ENCODE results near the gene FMN2. TPM values are rescaled to one million over a fixed set of nuclear protein-coding genes. Genes with fewer than 3 reads are reported as not detected.
"Not testable (repeated sequence)": the region's sequence is repeated elsewhere in the genome, so short reads cannot be mapped to it uniquely, and the experiment has no call there.

The FMN2 gene
- total RNA-seq, 1 experiment from 2014 or later = not detected

DNA sequence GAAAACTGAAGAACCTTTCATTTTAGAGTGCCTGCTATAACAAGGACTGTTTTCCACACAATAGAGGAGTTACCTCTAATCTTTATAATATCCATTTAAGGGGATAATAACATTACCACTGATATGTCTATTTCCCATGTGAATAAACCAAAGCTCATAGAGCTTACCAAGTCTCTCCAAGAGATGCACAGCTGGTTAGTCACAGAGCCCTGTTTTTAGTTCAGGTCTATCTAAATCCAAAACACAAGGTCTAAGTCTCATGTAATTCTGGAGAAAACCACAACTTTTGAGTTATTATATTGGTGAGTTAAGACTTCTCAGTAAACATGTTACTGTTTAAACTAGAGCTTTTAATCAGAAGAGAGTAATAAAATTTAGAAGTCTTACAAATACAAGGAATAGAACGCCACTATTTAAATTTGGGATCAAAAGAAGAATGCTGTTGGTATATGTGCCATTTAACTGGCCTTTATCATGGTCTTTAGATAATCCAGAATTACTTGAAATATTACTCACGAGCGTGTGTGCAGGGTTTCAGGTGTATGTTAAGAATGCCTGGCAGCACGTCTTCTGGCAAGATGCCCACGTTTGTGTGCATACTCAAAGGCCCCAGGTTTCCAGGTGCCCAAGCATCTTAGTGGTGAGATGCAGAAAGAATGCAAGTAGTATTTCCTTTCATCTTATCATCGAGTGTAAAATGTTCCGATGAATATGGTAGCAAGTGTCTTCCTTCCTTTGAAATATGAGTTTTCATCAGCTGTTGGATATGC, 190.6 kb downstream of the FMN2 start:
- in situ Hi-C loops (cut with HindIII; ENCODE audit: low sequenced_read_pairs) = no loop called here
- DNase-seq (ENCODE audit: low spot score) = peak; percentile 23

DNA sequence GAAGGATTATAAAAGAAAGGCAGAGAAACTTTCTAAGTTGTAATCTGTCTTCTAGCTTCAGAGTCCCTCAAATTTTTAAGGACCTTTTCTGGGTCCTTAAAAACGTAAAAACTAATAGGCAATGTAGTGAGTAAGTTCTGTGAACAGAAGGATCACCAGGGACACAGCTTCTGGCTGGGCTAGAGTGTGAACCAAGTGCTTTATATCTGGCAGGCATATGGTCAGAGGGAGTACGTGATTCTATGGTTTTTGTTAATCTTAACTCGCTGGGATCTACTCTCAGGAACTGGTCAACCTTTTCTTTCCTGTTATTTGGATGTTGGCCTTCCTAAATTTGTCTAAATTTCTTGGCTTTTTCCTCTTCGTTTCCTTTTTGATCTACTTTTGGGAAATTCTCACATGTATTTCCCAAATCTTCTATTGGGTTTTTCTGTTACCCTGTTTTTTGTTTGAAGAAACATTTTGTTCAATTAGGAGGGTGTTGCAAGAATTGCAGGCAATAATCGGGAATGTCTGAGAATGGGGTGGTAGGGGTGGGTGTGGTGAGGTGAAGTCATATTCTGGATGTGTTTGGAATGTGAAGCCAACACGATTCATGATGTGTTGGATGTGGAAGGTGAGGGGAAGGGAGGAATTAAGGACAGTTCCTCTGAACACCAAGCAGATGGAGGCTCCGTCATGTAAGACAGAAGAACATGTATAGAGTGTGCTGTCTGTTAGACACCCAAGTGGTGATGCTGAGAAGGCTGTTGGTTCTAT, 193.2 kb downstream of the FMN2 start:
- in situ Hi-C loops (cut with HindIII; ENCODE audit: low sequenced_read_pairs) = no loop called here
- DNase-seq (ENCODE audit: low spot score) = no peak

DNA sequence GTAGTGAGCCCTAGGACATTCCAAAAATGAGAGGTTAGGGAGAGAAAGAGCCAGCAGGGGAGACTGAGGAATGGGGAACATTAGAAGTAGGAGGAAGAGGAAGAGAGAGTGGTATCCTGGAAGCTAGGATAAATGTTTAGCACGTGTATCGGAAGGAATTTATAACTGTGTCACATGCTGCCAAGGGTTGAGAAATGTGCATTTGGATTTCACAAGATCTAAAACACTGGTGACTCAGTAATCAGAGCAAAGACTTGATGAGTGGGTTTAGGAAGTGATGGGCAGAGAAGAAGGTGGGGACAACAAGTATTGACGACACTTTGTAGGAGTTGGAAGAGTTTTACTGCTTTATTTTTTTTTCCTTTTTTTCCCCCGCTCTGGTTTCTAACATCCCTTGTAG, 193.9 kb downstream of the FMN2 start:
- DNase-seq (ENCODE audit: low spot score) = no peak
- in situ Hi-C loops (cut with HindIII; ENCODE audit: low sequenced_read_pairs) = no loop called here

DNA sequence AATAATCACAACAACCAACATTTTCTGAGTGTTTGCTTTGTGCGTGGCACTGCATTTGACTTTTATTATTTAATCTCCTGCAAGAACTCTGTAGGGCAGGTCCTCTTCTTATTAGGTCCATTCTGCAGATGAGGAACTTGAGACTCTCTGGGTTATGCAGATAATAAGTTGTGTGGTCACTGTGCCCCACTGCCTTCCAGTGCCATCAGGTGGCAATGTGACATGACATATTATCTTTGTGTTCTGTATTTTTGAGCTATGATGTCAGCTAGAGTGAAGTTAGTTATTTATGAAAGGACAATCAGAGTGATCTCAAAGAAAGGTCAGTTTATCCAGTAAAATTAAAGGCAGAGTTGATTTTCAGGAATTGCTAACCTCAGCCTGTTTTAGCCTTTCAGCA, 196.0 kb downstream of the FMN2 start:
- DNase-seq (ENCODE audit: low spot score) = no peak
- in situ Hi-C loops (cut with HindIII; ENCODE audit: low sequenced_read_pairs) = no loop called here

DNA sequence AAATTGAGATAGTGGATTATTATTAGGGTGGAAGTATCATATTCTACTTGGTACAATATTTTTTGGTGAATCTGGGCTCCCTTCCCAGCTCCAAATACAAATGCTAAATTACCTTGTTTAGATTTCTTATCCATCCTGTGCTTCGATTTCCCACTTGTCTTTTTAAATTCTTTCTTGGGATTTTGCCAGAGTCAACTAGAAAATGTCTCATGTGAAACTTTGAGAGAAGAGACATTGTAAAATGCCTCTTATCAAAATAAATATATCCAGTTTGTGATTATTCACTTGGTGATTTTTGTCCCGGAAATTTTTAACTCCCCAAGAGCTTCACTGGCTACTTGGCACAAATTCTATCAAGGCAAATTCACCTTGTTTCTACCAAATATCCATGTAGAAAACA, 202.0 kb downstream of the FMN2 start:
- in situ Hi-C loops (cut with HindIII; ENCODE audit: low sequenced_read_pairs) = no loop called here
- peak; percentile 16 for DNase-seq (ENCODE audit: low spot score)

DNA sequence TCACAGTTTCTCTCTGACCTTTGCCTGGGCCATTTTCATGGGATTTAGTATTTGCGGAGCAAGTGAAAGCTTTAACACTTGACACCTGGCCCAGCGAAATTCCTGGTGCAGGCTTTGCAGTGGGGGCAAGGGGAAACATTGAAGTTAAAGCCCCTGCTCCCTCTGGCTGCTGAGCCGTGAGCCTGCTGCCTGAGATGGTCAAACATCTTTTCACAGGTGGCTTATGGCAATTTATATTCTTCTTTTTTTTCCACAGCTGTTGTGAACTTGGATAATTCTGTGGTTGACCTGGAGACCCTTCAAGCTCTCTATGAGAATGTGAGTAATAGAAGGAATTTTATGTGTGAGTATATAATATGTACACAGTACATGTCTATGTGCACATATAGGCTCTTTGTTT, 202.9 kb downstream of the FMN2 start:
- no peak for DNase-seq (ENCODE audit: low spot score)
- in situ Hi-C loops (cut with HindIII; ENCODE audit: low sequenced_read_pairs) = no loop called here

DNA sequence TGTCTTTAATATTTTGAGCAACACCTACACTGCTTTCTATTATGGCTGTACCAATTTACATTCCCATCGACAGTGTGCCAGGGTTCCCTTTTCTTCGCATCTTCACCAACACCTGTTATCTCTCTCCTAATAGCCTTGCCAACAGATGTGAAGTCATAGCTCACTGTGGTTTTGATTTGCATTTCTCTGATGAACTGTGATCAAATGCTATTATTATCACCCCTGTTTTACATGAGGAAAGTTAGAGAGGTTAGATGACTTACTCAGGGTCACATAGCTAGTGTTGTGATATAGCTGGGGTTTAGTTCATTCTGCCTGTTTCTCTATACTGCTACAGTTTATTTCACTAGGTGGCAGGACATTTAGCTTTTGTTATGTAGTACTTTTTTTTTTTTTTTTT, 204.1 kb downstream of the FMN2 start:
- in situ Hi-C loops (cut with HindIII; ENCODE audit: low sequenced_read_pairs) = no loop called here
- DNase-seq (ENCODE audit: low spot score) = no peak

DNA sequence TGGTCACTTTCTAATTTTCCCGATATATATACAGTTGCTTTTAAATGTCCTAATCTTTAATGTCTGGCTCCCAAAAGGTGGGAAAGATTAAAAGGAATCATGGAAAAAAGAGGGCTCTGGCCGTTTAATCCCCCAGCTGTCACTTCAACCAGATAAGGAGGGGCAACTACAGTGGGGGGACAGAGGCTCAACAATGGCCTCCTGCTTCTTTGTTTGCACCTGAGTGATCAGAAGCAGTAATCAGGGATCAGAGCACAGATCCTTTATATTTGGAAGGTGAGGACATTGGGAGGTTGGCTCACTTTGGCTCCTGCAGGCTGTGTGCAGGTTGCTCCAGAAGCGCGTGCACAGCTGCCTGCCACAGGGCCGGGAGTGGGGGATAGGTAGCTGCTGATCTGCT, 212.8 kb downstream of the FMN2 start:
- DNase-seq (ENCODE audit: low spot score) = no peak
- in situ Hi-C loops (cut with HindIII; ENCODE audit: low sequenced_read_pairs) = no loop called here

DNA sequence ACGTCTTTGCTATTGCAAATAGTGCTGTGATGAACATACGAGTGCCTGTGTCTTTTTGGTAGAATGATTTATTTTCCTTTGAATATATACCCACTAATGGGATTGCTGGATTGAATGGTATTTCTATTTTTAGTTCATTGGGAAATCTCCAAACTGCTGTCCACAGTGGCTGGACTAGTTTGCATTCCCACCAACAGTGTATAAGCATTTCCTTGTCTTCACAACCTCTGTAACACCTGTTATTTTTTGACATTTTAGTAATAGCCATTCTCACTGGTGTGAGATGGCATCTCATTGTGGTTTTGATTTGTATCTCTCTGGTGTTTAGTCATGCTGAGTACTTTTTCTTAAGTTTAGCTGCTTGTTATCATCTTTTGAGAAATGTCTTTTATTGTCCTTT, 215.0 kb downstream of the FMN2 start:
- in situ Hi-C loops (cut with HindIII; ENCODE audit: low sequenced_read_pairs) = no loop called here
- DNase-seq (ENCODE audit: low spot score) = no peak

DNA sequence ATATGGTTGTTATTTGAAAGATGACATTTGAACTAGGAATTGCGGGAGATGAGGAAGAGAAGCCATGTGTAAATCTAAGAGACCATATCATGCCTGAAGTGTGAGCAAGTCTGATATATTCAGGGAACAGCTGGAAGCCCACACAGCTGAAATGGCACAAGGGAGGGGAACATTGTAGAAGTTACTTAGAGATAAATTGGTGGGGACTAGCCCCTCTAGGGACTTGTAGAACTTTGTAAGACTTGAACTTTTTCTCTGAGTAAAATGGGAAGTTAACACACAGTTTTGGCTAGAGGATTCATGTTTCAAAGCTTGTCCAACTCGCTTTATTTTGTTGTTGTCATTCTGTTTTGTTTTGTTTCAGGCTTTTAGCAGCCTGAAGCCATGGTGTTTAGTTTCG, 216.4 kb downstream of the FMN2 start:
- no peak for DNase-seq (ENCODE audit: low spot score)
- in situ Hi-C loops (cut with HindIII; ENCODE audit: low sequenced_read_pairs) = no loop called here

DNA sequence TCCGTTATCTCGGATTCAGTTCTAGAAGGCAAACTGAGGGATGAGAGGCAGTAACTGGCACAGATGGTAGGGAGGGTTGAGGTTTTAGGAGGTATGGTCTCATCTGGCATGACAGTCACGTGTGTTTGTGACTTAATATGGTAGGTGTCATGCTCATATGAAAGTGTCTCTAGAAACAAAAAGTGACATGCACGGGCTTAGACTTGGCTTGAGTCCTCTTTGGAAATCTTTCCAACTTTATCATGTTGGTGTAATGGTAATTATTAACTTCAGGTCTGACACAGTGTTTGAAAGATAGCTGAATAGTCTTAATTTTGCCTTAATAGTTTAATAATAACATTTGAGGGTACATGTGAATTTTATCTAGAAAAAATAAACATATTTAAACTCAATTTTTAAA, 218.1 kb downstream of the FMN2 start:
- DNase-seq (ENCODE audit: low spot score) = no peak
- in situ Hi-C loops (cut with HindIII; ENCODE audit: low sequenced_read_pairs) = no loop called here

DNA sequence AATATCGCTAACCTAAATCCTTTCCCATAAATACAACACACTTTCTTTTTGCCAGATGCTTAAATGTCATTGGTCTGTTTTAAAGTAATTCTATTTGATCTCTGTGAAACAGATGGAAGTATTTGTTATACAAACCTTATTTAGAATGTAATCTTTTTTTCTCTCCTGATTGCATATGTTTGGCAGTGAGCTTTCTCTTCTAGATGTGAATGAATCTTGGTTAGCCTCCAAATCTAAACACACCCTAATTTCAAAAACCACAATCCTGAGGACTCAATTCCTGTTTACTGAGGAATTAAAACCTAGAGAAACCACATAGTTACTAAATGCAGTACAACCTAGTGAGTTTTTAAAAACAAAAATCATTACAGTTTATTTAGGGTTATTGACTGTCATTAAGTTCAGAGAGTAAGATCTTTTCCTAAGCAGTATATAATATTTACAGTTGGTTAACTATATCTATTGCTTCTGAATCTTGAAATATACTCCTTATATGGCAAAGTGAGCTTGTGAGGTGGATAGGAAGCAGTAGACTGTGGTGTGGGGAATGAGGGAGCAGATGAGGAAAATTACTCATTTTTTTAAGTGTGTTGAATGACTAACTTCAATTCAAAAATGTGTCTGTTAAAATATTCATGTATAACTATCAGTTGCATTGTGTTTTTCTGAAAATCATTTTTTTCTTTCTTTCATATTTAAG, 218.7 kb downstream of the FMN2 start:
- in situ Hi-C loops (cut with HindIII; ENCODE audit: low sequenced_read_pairs) = no loop called here

DNA sequence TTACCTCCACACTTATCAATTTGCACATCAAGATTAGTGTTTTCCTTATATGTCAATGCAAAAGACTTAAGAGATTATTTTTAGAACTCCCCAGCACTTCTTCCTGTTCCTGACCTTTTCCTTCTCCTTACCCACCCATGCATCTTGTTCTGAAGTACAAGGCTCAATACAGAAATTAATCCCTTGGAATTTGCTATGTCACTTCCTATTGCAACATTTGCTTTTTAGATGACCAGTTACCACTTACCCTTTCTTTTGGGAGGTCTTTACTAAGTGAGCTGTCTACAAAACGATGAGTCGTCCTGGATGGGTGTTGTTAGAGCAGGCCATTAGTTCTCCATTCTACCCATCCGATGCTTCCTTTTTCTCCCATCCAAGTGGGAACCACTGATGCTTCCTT, 221.2 kb downstream of the FMN2 start:
- in situ Hi-C loops (cut with HindIII; ENCODE audit: low sequenced_read_pairs) = no loop called here
- DNase-seq (ENCODE audit: low spot score) = no peak

More for the DNA sequence above, 218.7 kb downstream of the FMN2 start:
- no peak for DNase-seq (ENCODE audit: low spot score)

DNA sequence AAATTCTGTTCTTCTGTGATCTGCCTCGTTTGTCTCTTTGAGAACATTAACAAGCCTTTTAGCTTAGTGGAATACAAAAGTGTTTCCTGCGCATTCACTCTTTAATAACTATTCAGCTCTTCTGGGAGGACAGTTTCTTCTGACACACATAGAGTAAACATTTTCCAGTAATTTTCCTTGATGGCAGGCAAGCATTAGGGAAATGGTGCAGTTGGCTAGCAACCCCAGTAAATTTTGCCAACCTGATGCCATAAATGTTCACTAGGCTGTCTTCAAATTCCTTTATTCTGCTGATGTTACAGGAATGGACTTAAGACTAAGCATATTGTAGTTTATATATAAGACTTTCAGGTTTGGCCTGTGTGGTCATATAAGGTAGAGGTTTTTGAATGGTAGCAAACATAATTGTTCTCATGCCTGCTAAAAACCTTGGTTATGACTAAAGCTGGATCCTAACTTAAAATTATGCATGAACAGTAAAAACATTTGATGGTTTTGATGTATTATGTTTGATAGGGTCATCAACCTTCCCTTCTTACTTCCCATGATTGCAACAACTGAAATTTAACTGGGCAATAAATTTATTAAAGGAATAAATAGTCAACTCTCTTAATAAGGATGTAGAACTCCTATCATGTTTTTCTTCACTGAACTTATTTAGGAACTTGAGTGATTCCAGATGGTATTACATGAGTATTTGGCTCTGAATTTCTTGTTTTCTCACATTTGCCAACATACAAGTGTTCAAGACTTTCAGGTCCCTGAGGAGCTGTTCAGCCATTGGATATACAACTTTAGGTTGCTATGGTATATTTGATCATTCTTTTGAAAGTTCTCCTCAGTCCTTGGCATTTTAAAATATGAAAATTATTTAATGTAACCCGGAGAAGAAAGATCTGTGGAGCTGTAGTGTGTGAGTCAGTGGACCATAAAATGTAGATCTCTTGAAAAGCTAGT, 223.4 kb downstream of the FMN2 start:
- peak; percentile 67 for DNase-seq (ENCODE audit: low spot score)
- in situ Hi-C loops (cut with HindIII; ENCODE audit: low sequenced_read_pairs) = no loop called here

DNA sequence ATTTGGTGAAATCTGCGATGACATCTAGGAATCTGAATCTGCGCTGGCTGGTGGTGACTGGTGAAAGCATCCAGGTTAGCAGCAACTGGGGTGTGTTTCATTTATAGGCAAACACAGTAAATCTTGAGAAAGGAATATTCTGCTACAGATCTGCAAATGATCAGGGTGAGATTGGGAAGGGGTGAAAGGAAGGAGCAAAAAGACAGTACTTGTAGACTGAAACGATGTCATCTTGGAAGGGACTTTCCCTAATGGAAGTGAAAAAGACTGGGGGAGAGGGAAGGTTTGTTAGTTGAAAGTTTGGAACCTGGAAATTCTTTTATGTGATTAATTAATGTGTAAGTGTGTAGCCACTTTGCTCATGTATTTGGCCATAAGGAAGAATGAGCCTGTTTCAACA, 228.3 kb downstream of the FMN2 start:
- no peak for DNase-seq (ENCODE audit: low spot score)
- in situ Hi-C loops (cut with HindIII; ENCODE audit: low sequenced_read_pairs) = no loop called here

DNA sequence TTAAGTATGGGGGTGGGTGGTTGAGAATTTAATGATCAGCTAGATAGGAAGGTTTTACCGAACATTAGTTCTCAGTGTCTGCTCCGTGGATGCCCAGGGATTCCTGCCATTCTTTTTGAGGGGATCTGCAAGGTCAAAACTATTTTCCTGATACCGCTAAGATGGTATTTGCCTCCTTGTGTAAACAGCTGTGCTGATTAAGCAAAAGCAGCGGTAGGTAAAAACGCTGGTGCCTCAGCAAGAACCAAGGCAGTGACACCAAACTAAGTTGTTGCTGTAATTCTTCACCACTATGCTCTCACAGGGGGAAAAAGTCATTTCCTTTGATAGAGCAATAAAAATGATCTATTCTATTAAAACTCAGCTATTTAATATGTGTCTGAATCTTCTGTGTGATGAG, 229.0 kb downstream of the FMN2 start:
- in situ Hi-C loops (cut with HindIII; ENCODE audit: low sequenced_read_pairs) = no loop called here
- DNase-seq (ENCODE audit: low spot score) = no peak

DNA sequence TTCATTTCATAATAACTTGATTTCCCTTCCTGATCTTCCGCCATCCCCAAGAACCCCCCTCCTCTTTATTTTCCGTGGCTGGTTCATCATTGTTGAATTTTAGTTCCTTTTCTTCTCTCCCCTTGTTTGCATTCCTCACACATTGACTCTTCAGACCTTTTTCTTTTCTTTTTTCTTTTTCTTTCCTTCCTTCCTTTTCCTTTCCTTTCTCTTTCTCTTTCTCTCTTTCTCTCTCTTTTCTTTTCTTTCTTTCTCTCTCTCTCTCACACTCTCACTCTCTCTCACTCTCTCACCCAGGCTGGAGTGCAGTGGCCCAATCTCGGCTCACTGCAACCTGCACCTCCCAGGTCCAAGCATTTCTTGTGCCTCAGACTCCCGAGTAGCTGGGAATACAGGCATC, 231.3 kb downstream of the FMN2 start:
- in situ Hi-C loops (cut with HindIII; ENCODE audit: low sequenced_read_pairs) = no loop called here
- no peak for DNase-seq (ENCODE audit: low spot score)

DNA sequence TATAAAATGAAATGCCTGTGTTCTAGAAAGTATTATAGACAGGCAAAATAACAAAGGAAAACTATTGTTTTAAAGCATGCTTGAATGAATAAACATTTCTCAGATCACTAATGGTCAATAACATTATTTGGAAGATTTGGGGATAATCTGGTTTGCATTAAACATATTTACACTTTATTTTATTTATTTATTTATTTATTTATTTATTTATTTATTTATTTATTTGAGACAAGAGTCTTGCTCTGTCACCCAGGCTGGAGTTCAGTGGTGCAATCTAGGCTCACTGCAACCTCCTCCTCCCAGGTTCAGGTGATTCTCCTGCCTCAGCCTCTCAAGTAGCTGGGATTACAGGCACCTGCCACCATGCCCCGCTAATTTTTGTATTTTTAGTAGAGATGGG, 236.7 kb downstream of the FMN2 start:
- DNase-seq (ENCODE audit: low spot score); in situ Hi-C loops (cut with HindIII; ENCODE audit: low sequenced_read_pairs): not testable (repeated sequence)

DNA sequence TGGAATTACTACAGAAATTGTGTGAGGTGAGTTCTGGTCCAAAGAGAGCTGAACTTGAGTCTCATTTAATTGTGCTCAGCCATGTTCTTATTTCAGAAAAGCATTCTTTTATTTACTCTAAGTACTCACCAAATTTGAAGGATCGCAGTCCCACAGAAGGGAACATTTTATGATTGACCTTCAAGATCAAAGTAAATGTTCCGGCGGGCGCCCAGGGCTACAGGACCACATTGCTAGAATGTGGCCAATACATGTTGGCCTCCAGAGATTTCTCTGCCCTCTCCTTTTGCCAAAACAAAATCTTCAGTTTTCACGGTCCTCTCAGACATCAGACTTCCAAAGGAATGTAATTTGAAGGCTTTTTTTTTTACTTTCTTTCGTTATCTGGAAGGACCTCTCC, 237.8 kb downstream of the FMN2 start:
- in situ Hi-C loops (cut with HindIII; ENCODE audit: low sequenced_read_pairs) = no loop called here

More for the DNA sequence above, 237.8 kb downstream of the FMN2 start:
- DNase-seq (ENCODE audit: low spot score) = no peak

Data from G401 (cell line).